Measurements from ENCODE around the gene NRIP2.
A peak's percentile ranks its signal among the peaks of the same experiment; 100 is the strongest.

NRIP2 gene

DNA sequence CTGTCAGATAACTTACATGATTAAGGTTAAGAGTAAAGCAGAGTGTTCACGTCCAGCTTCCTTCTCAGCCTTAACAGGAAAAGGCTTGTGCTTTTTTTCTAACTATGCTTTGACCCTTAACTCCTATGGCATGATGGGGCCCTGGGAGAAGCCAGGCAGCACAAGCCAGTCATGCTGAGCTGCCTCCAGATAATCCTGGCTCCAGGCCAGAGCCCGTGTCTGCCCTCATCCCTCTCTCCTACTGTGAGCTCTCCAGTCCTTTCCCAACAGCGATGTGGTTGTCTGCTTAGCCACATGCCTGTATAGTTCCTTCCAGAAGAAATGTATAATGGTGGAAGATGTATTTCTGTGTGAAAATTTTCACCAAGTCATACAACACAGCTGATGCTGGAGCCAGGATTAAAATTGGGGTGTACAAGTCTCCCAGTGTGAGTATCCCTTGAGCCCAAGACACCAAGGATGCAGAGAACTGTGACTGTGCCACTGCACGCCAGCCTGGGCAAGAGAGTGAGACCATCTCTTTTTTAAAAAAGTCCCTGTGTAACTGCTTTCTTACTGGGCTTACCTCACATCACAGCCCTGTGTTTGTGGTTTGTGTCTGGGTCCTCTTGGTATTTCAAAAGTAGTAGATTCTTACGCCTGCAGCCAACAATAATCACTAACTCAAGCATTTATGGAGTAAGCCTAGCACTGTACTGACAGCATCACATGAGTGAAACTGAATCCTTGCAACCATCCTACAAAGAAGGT, 30.3 kb downstream of the NRIP2 start:
- Histone ChIP-seq H3K36me3 (peaks cover 30 to 58% (median 44%) of the 10 kb centered on the region in 3 donors), H3K4me1 (peaks cover 0 to 42% (median 26%) of the 10 kb centered on the region in 4 donors), H3K4me3 (no peak overlapping the region), H3K9me3 (no peaks in the 10 kb centered on the region), H3K27ac (peak overlapping the region; percentile 47 to 56), H3K27me3 (no peaks in the 10 kb centered on the region)
- peak; percentile 55 to 85 for DNase-seq
- TF ChIP-seq, protein P1, sequence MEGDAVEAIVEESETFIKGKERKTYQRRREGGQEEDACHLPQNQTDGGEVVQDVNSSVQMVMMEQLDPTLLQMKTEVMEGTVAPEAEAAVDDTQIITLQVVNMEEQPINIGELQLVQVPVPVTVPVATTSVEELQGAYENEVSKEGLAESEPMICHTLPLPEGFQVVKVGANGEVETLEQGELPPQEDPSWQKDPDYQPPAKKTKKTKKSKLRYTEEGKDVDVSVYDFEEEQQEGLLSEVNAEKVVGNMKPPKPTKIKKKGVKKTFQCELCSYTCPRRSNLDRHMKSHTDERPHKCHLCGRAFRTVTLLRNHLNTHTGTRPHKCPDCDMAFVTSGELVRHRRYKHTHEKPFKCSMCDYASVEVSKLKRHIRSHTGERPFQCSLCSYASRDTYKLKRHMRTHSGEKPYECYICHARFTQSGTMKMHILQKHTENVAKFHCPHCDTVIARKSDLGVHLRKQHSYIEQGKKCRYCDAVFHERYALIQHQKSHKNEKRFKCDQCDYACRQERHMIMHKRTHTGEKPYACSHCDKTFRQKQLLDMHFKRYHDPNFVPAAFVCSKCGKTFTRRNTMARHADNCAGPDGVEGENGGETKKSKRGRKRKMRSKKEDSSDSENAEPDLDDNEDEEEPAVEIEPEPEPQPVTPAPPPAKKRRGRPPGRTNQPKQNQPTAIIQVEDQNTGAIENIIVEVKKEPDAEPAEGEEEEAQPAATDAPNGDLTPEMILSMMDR (IDR thresholded peaks at IDR 0.05): no peak
- intact Hi-C loops (cut with DNase I; ENCODE audit: low total_unique reads): no loop called here

DNA sequence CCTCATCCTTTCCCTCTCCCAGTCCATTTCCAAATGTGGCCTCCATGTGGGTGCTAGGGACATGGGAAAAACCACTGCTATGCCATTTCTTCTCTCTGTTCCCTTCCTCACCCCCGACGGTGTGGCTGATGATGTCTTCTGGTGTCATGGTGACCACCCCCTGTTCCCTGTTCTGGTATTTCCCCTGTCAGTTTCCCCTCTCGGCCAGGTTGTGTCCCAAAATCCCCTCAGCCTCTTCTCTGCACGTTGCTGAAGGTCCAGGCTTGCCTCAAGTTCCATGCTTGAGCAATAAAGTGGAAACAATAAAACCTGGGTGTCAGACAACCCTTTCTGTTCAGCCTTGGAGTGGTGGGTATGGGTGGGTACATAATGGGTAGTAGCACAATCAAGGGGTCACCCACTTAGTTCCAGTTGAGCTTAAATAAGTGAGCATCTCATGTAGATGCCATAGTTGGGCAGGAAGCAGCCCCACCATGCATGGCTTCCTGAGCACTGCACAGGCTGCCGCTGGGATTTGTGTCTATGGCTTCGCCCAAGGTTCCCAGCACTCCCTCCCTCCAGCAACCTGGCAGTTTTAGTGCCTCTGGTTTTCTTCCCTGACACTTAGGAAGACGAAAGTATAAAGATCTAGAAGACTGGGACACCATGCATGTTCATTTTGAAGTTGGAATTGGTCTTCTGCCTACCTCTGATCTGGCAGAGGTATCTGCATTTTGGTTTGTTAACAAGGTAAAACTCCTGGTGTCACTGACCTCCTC, 31.0 kb downstream of the NRIP2 start:
- Histone ChIP-seq H3K27ac (peak overlapping the region; percentile 47 to 56), H3K36me3 (peaks cover 36 to 66% (median 52%) of the 10 kb centered on the region in 3 donors)

DNA sequence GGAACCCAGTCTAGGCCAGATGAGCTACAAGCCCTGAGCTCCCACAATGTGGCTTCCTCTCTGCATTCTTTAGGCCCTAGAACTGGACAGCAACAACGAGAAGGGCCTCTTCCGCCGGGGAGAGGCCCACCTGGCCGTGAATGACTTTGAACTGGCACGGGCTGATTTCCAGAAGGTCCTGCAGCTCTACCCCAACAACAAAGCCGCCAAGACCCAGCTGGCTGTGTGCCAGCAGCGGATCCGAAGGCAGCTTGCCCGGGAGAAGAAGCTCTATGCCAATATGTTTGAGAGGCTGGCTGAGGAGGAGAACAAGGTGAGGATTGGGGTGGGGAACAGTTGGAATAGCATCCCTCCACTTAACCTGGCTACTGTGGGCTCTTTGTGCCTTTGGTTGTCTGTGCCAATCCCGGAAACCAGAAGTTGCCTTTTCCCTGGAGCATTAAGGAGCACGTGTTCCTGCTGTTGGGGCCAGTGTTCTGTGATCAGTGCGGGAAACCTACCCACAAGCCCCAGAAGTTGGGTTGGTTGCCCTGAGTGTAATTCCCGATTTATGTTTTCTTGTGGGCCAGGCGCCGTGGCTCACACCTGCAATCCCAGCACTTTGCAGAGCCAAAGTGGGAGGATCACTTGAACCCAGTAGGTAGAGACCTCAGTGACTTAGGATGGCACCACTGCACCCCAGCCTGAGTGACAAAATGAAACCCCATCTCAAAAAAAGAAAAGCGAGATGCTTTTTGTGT, 33.6 kb downstream of the NRIP2 start:
- no peak overlapping the region for H3K4me3 ChIP-seq
- H3K27ac ChIP-seq: peak overlapping the region; percentile 2 to 27
- no peaks in the 10 kb centered on the region for H3K27me3 ChIP-seq
- H3K36me3 ChIP-seq: peaks cover 50 to 85% (median 68%) of the 10 kb centered on the region in 3 donors
- peak in 1 of 2 donors; percentile 62 for DNase-seq
- no peaks in the 10 kb centered on the region for H3K9me3 ChIP-seq
- intact Hi-C loops (cut with DNase I; ENCODE audit: low total_unique reads): no loop called here
- TF ChIP-seq, protein P1 (IDR thresholded peaks at IDR 0.05): no peak
- H3K4me1 ChIP-seq: peaks cover 0 to 61% (median 38%) of the 10 kb centered on the region in 4 donors

More for the DNA sequence above, 31.0 kb downstream of the NRIP2 start:
- peaks cover 0 to 42% (median 26%) of the 10 kb centered on the region in 4 donors for H3K4me1 ChIP-seq
- H3K9me3 ChIP-seq: no peaks in the 10 kb centered on the region
- intact Hi-C loops (cut with DNase I; ENCODE audit: low total_unique reads): no loop called here
- H3K27me3 ChIP-seq: no peaks in the 10 kb centered on the region
- DNase-seq: peak in 1 of 2 donors; percentile 35
- TF ChIP-seq, protein P1 (IDR thresholded peaks at IDR 0.05): no peak
- no peak overlapping the region for H3K4me3 ChIP-seq

DNA sequence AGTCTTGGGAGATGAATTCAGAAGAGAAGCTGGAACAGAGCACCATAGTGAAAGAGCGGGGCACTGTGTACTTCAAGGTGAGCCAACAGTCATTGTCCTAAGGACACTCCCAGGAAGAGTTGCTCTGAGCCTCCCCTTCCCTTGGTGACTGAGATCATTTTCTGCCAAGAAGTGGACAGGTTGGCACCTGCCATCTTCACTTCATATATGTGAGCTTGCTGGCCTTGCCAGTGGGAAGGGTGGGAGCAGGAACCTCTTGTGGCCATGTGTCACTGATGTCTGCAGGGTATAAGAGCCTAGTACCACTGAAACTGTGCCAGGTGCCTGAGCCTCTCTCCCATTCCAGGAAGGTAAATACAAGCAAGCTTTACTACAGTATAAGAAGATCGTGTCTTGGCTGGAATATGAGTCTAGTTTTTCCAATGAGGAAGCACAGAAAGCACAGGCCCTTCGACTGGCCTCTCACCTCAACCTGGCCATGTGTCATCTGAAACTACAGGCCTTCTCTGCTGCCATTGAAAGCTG, 34.7 kb downstream of the NRIP2 start:
- H3K9me3 ChIP-seq: no peaks in the 10 kb centered on the region
- intact Hi-C loops (cut with DNase I; ENCODE audit: low total_unique reads): no loop called here
- TF ChIP-seq, protein P1 (IDR thresholded peaks at IDR 0.05): no peak
- peaks cover 50 to 82% (median 68%) of the 10 kb centered on the region in 3 donors for H3K36me3 ChIP-seq
- peaks cover 0 to 59% (median 33%) of the 10 kb centered on the region in 4 donors for H3K4me1 ChIP-seq
- H3K27ac ChIP-seq: no peak overlapping the region
- no peak overlapping the region for H3K4me3 ChIP-seq
- H3K27me3 ChIP-seq: no peaks in the 10 kb centered on the region
- peak in 1 of 2 donors; percentile 35 for DNase-seq

DNA sequence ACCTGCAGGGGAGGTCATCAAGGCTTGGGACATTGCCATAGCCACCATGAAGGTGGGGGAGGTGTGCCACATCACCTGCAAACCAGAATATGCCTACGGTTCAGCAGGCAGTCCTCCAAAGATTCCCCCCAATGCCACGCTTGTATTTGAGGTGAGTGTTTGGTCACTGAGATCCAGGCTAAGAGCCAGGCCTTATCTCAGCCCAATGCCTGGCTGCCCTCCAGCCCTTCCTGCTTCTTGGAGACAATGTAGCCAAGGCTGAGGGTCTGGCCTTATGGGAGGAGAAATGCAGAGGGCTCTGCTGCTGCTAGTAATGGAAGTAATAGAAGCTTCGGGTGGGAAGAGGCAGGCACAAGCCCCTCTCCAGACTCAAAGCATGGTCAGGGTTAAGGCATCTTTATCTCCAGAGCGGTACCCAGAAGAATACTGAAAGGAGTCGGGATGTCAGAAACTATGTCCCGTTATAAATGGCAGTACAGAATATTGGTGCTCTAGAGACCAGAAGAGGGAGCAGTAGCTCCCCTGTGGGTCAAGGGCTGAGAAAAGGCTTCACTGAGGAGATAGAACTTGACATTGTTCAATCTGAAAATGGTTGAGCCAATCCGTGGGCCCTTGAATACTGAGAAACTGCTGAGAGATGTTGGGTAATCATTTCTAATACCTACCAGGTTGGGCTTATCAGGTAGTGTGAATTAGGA, 37.0 kb downstream of the NRIP2 start:
- Histone ChIP-seq H3K9me3 (no peaks in the 10 kb centered on the region), H3K4me3 (no peak overlapping the region), H3K27me3 (no peaks in the 10 kb centered on the region), H3K27ac (no peak overlapping the region), H3K4me1 (peaks cover 0 to 41% (median 19%) of the 10 kb centered on the region in 4 donors), H3K36me3 (peaks cover 45 to 59% (median 57%) of the 10 kb centered on the region in 3 donors)
- DNase-seq: no peak
- intact Hi-C loops (cut with DNase I; ENCODE audit: low total_unique reads): no loop called here
- TF ChIP-seq, protein P1 (IDR thresholded peaks at IDR 0.05): no peak

Measured in tibial artery (tissue), 4 donors.